Measurements from ENCODE around the gene RNF138. TPM values are rescaled to one million over a fixed set of nuclear protein-coding genes. Genes with fewer than 3 reads are reported as not detected.

The RNF138 gene
- total and polyA plus RNA-seq, 3 donors from 2014 or later = 121 to 295 (median 190) TPM

DNA sequence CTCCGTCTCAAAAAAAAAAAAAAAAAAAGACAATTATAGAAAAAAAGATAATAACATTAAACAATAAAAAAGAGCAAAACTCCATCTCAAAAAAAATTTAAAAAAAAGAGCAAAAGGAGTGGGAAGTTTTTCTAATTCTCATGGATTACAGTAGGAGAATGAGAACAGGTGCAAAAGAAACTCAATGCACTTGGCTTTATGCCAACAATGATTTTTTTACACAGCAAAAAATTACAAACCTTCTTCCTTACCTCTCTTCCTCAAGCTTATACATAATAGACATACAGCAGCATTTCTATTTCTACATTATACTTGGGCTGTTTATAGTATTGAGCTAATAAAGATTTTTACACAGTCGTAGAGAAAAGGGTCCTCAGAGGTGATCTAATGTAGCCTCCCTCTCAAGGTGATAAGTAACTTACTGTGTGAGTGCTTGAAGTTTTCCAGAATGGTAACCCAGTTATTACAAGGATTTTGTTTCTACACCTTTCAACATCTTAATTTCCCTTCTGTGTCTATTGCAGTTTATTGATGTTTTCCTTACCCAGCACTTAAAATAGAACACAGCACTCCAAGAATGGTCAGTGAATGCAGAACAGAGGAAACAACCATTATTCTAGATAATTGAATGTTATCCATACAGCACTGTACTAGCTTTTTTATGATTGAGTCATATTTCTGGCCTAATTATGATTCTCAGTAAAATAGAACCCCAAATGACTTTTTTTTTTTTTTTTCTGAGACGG is 34.9 kb upstream of the RNF138 start:
- Histone ChIP-seq H3K4me3 (no peak overlapping the region), H3K36me3 (ENCODE audit: low read depth, missing control alignments) (no peaks in the 10 kb centered on the region), H3K27me3 (no peaks in the 10 kb centered on the region), H3K9me3 (no peaks in the 10 kb centered on the region), H3K4me1 (no peaks in the 10 kb centered on the region), H3K27ac (no peak overlapping the region)
- 71 to 80% methylated on average over 3 of the region's 3 CpGs for WGBS, 2 donors
- DNase-seq = no peak
- intact Hi-C loops (cut with DNase I; ENCODE audit: low total_unique reads) = no loop called here
- no peak for TF ChIP-seq POLR2A (IDR thresholded peaks at IDR 0.05)
- TF ChIP-seq, protein P1, sequence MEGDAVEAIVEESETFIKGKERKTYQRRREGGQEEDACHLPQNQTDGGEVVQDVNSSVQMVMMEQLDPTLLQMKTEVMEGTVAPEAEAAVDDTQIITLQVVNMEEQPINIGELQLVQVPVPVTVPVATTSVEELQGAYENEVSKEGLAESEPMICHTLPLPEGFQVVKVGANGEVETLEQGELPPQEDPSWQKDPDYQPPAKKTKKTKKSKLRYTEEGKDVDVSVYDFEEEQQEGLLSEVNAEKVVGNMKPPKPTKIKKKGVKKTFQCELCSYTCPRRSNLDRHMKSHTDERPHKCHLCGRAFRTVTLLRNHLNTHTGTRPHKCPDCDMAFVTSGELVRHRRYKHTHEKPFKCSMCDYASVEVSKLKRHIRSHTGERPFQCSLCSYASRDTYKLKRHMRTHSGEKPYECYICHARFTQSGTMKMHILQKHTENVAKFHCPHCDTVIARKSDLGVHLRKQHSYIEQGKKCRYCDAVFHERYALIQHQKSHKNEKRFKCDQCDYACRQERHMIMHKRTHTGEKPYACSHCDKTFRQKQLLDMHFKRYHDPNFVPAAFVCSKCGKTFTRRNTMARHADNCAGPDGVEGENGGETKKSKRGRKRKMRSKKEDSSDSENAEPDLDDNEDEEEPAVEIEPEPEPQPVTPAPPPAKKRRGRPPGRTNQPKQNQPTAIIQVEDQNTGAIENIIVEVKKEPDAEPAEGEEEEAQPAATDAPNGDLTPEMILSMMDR (IDR thresholded peaks at IDR 0.05) = no peak

DNA sequence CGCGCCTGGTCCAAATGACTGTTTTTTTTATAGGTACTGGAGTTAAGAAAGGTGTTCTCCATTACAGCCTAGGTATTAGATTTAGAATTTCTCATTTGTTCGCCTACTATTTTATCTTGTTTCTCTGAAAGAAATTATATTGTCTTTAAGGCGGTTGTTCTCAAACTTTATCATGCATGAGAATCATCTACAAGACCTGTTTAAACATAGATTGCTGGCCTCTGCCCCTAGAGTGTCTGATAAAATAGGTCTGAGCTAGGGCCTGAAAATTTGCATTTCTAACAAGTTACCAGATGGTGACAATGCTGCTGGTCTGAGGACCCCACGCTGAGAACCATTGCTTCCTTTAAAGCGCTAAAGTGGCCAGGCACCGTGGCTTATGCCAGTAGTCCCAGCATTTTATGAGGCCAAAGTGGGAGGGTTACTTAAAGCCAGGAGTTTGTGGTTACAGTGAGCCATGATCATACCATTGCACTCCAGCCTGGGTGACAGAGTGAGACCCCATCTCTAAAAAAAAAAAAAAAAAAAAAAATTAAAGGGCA is 34.0 kb upstream of the RNF138 start:
- no peaks in the 10 kb centered on the region for H3K4me1 ChIP-seq
- H3K36me3 ChIP-seq (ENCODE audit: low read depth, missing control alignments) = no peaks in the 10 kb centered on the region
- no peak for DNase-seq
- TF ChIP-seq, protein P1 (IDR thresholded peaks at IDR 0.05) = no peak
- TF ChIP-seq POLR2A (IDR thresholded peaks at IDR 0.05) = no peak
- no peaks in the 10 kb centered on the region for H3K9me3 ChIP-seq
- H3K4me3 ChIP-seq = no peak overlapping the region
- H3K27ac ChIP-seq = no peak overlapping the region
- intact Hi-C loops (cut with DNase I; ENCODE audit: low total_unique reads) = no loop called here
- no peaks in the 10 kb centered on the region for H3K27me3 ChIP-seq
- WGBS, 2 donors = 79 to 85% methylated on average over 7 of the region's 7 CpGs

DNA sequence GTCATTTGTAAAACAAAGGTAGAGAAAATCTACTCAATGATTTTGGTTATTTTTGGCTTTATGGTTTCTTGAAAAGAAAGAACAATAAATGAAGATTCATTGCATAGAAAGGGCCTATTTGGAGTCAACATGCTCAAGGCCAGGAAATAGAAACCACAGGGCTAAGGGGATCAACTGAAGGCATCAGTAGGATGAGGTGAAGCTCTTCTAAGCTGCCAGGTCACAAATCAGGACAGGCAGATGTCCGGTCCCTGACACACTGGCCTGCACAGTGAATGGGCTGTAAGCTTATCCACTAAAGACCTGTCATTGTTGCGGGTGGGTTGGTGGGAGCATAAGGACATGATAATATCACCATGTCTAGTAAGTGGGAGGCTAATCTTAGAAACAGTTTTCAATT is 31.6 kb upstream of the RNF138 start:
- no peaks in the 10 kb centered on the region for H3K4me1 ChIP-seq
- H3K27ac ChIP-seq = no peak overlapping the region
- 91 to 92% methylated on average over 2 of the region's 2 CpGs for WGBS, 2 donors
- H3K36me3 ChIP-seq (ENCODE audit: low read depth, missing control alignments) = no peaks in the 10 kb centered on the region
- no peaks in the 10 kb centered on the region for H3K9me3 ChIP-seq
- TF ChIP-seq POLR2A (IDR thresholded peaks at IDR 0.05) = no peak
- TF ChIP-seq, protein P1 (IDR thresholded peaks at IDR 0.05) = no peak
- H3K4me3 ChIP-seq = no peak overlapping the region
- H3K27me3 ChIP-seq = no peaks in the 10 kb centered on the region
- intact Hi-C loops (cut with DNase I; ENCODE audit: low total_unique reads) = no loop called here
- no peak for DNase-seq

DNA sequence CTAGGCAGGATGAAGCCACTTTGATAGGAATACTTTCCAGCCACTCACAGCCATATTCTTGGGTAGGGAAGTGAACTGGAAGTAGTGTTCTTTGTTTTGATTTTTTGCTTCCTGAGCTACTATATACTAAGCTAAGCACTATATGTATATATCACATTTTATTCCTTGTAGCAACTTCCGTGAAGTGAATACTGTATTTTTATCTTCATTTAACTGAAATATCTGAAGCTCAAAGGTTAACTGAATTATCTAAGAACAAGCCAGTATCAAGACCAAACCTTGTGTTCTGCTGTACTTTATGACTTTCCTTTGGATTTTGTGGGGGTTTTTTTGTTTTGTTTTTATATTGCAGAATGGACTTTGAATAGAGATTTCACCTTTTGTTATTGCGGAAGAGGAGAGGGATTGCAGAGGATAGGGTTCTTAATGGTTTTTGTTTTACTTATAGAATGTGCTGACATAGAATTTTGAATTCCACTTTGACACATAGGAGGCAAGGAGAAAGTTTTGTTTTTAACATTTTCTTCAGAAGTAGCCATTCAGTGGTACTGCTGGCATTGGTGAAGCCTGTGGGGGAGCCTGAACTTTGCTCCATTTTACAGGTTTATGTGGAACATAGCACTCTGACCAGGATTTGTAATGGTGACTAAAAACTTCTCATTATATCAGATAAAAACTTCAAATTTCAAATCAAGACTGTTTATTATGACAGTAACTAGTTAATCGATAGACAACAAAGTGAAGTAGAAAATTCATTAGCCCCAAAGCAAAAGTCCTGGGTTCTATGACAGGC is 24.1 kb upstream of the RNF138 start:
- H3K9me3 ChIP-seq = no peaks in the 10 kb centered on the region
- 93 to 97% methylated on average over 3 of the region's 3 CpGs for WGBS, 2 donors

More for the DNA sequence above, 24.1 kb upstream of the RNF138 start:
- Histone ChIP-seq H3K27me3 (no peaks in the 10 kb centered on the region), H3K4me3 (no peak overlapping the region), H3K27ac (no peak overlapping the region), H3K36me3 (ENCODE audit: low read depth, missing control alignments) (no peaks in the 10 kb centered on the region), H3K4me1 (no peaks in the 10 kb centered on the region)
- intact Hi-C loops (cut with DNase I; ENCODE audit: low total_unique reads) = no loop called here
- TF ChIP-seq POLR2A (IDR thresholded peaks at IDR 0.05) = no peak
- TF ChIP-seq, protein P1 (IDR thresholded peaks at IDR 0.05) = no peak
- no peak for DNase-seq
